ENCODE results near the gene PCSK6. TPM values are rescaled to one million over a fixed set of nuclear protein-coding genes. Genes with fewer than 3 reads are reported as not detected.

PCSK6 gene
- total RNA-seq, 1 donor from 2014 or later, result 1.3 TPM

- Histone ChIP-seq H3K27ac (ENCODE audit: low read depth, low read length) (no peak overlapping the region), H3K9ac (ENCODE audit: low read length) (no peak overlapping the region), H3K4me1 (ENCODE audit: insufficient read depth, low read length) (no peaks in the 10 kb centered on the region), H2AFZ (ENCODE audit: low read depth, low read length) (no peak overlapping the region), H3K79me2 (ENCODE audit: insufficient read depth, low read length) (no peaks in the 10 kb centered on the region), H3K36me3 (ENCODE audit: insufficient read depth, low read length) (no peaks in the 10 kb centered on the region), H4K20me1 (ENCODE audit: insufficient read depth, low read length) (no peaks in the 10 kb centered on the region), H3K4me2 (ENCODE audit: low read length) (no peak overlapping the region), H3K9me3 (ENCODE audit: insufficient read depth, low read depth, low read length) (no peaks in the 10 kb centered on the region), H3K27me3 (ENCODE audit: insufficient read depth, low read length) (no peaks in the 10 kb centered on the region), H3K4me3 (ENCODE audit: insufficient read depth, low read depth, low read length) (no peak overlapping the region)
- H3K27ac Mint-ChIP-seq (ENCODE audit: unreplicated experiment), result no peak overlapping the region
- no peaks in the 10 kb centered on the region for H3K36me3 Mint-ChIP-seq (ENCODE audit: low read depth, unreplicated experiment)
- DNase-seq (ENCODE audit: low read depth) (no peak), FAIRE-seq (no peak)
- no peak for TF ChIP-seq EZH2 (IDR thresholded peaks at IDR 0.05; ENCODE audit: insufficient read depth, low read length)
- no peak for TF ChIP-seq CTCF (IDR thresholded peaks at IDR 0.05; ENCODE audit: insufficient read depth, low read depth, low read length)
- H3K4me1 Mint-ChIP-seq (ENCODE audit: low read depth, unreplicated experiment), result no peaks in the 10 kb centered on the region
- peaks cover 40% of the 10 kb centered on the region for H3K27me3 Mint-ChIP-seq (ENCODE audit: low read depth, unreplicated experiment)
- H3K9me3 Mint-ChIP-seq (ENCODE audit: unreplicated experiment), result no peaks in the 10 kb centered on the region
- no peak overlapping the region for H3K4me3 Mint-ChIP-seq (ENCODE audit: unreplicated experiment)
These were observed 99.0 kb downstream of the PCSK6 start for GRCh38 chr15:101390462-101390861.

DNA sequence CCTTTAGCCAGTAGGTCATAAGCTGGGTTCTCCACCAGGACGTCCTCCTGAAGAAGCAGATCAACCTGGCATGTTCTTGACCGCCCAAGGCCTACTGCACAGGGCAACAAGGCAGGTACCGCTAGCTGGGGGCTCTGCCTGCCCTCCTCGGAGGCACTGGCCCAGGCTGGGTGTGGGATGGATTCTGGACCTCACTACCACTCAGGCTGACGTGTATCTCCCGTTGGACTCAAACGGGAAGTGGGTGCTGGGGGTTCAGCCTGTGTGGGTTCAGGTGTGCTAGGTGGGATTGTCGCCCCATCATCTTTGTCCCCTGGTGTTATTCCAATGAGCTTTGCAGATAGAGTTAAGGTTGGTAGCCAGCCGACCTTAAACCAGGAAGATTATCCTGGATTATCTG, 99.4 kb downstream of the PCSK6 start:
- Histone ChIP-seq H3K36me3 (ENCODE audit: insufficient read depth, low read length) (no peaks in the 10 kb centered on the region), H3K4me3 (ENCODE audit: insufficient read depth, low read depth, low read length) (no peak overlapping the region), H3K4me2 (ENCODE audit: low read length) (no peak overlapping the region), H2AFZ (ENCODE audit: low read depth, low read length) (no peak overlapping the region), H3K9me3 (ENCODE audit: insufficient read depth, low read depth, low read length) (no peaks in the 10 kb centered on the region), H3K27me3 (ENCODE audit: insufficient read depth, low read length) (no peaks in the 10 kb centered on the region), H4K20me1 (ENCODE audit: insufficient read depth, low read length) (no peaks in the 10 kb centered on the region), H3K4me1 (ENCODE audit: insufficient read depth, low read length) (no peaks in the 10 kb centered on the region), H3K27ac (ENCODE audit: low read depth, low read length) (no peak overlapping the region), H3K9ac (ENCODE audit: low read length) (no peak overlapping the region), H3K79me2 (ENCODE audit: insufficient read depth, low read length) (no peaks in the 10 kb centered on the region)
- FAIRE-seq (no peak), DNase-seq (ENCODE audit: low read depth) (no peak)
- Mint-ChIP-seq H3K36me3 (ENCODE audit: low read depth, unreplicated experiment) (no peaks in the 10 kb centered on the region), H3K4me3 (ENCODE audit: unreplicated experiment) (no peak overlapping the region), H3K27ac (ENCODE audit: unreplicated experiment) (no peak overlapping the region), H3K9me3 (ENCODE audit: unreplicated experiment) (no peaks in the 10 kb centered on the region), H3K4me1 (ENCODE audit: low read depth, unreplicated experiment) (no peaks in the 10 kb centered on the region), H3K27me3 (ENCODE audit: low read depth, unreplicated experiment) (peaks cover 37% of the 10 kb centered on the region)
- TF ChIP-seq EZH2 (IDR thresholded peaks at IDR 0.05; ENCODE audit: insufficient read depth, low read length), result no peak
- TF ChIP-seq CTCF (IDR thresholded peaks at IDR 0.05; ENCODE audit: insufficient read depth, low read depth, low read length), result no peak

- no peak for TF ChIP-seq CTCF (IDR thresholded peaks at IDR 0.05; ENCODE audit: insufficient read depth, low read depth, low read length)
- no peak for TF ChIP-seq EZH2 (IDR thresholded peaks at IDR 0.05; ENCODE audit: insufficient read depth, low read length)
- H3K4me1 ChIP-seq (ENCODE audit: insufficient read depth, low read length), result no peaks in the 10 kb centered on the region
- no peaks in the 10 kb centered on the region for H3K79me2 ChIP-seq (ENCODE audit: insufficient read depth, low read length)
- H3K4me2 ChIP-seq (ENCODE audit: low read length), result no peak overlapping the region
- no peak overlapping the region for H2AFZ ChIP-seq (ENCODE audit: low read depth, low read length)
- Mint-ChIP-seq H3K9me3 (ENCODE audit: unreplicated experiment) (no peaks in the 10 kb centered on the region), H3K27me3 (ENCODE audit: low read depth, unreplicated experiment) (peaks cover 33% of the 10 kb centered on the region), H3K27ac (ENCODE audit: unreplicated experiment) (no peak overlapping the region), H3K36me3 (ENCODE audit: low read depth, unreplicated experiment) (no peaks in the 10 kb centered on the region), H3K4me1 (ENCODE audit: low read depth, unreplicated experiment) (no peaks in the 10 kb centered on the region), H3K4me3 (ENCODE audit: unreplicated experiment) (no peak overlapping the region)
- H3K9ac ChIP-seq (ENCODE audit: low read length), result no peak overlapping the region
- no peak for DNase-seq (ENCODE audit: low read depth)
- H3K36me3 ChIP-seq (ENCODE audit: insufficient read depth, low read length), result no peaks in the 10 kb centered on the region
- FAIRE-seq, result no peak
- no peaks in the 10 kb centered on the region for H4K20me1 ChIP-seq (ENCODE audit: insufficient read depth, low read length)
- H3K4me3 ChIP-seq (ENCODE audit: insufficient read depth, low read depth, low read length), result no peak overlapping the region
- H3K9me3 ChIP-seq (ENCODE audit: insufficient read depth, low read depth, low read length), result no peaks in the 10 kb centered on the region
- H3K27me3 ChIP-seq (ENCODE audit: insufficient read depth, low read length), result no peaks in the 10 kb centered on the region
- H3K27ac ChIP-seq (ENCODE audit: low read depth, low read length), result no peak overlapping the region
These were observed 100.1 kb downstream of the PCSK6 start for GRCh38 chr15:101389362-101389761.
